Body of pancreas (tissue), 4 donors: Measurements from ENCODE around the gene TMEM225B.

Experiments used
- POLR2A ChIP-seq, 3 donors: fragments of 450-650 bp; IDR thresholded peaks; one replicate each; pipeline ENCODE4 v1.6.1; 2016; ENCODE audit warnings: antibody characterized with exemption in 3 of 3, mild to moderate bottlenecking in 2 of 3
- TF ChIP-seq, protein P1 (sequence below), 7 experiments: fragments of 450-650 bp in 4 of 7; fragments of 200-600 bp in 3 of 7; sonication (generic) in 3 of 7; IDR thresholded peaks; one replicate each; pipeline ENCODE4 v1.5.1; 2016 to 2019; ENCODE audit warnings: antibody characterized with exemption in 7 of 7

- TF ChIP-seq, protein P1, sequence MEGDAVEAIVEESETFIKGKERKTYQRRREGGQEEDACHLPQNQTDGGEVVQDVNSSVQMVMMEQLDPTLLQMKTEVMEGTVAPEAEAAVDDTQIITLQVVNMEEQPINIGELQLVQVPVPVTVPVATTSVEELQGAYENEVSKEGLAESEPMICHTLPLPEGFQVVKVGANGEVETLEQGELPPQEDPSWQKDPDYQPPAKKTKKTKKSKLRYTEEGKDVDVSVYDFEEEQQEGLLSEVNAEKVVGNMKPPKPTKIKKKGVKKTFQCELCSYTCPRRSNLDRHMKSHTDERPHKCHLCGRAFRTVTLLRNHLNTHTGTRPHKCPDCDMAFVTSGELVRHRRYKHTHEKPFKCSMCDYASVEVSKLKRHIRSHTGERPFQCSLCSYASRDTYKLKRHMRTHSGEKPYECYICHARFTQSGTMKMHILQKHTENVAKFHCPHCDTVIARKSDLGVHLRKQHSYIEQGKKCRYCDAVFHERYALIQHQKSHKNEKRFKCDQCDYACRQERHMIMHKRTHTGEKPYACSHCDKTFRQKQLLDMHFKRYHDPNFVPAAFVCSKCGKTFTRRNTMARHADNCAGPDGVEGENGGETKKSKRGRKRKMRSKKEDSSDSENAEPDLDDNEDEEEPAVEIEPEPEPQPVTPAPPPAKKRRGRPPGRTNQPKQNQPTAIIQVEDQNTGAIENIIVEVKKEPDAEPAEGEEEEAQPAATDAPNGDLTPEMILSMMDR (IDR thresholded peaks at IDR 0.05): no peak
- no peak for TF ChIP-seq POLR2A (IDR thresholded peaks at IDR 0.05)
These were observed 2.9 kb upstream of the TMEM225B start for GRCh38 chr7:99594948-99595745.
